ENCODE data around the gene CORO2B. TPM values are rescaled to one million over a fixed set of nuclear protein-coding genes. Genes with fewer than 3 reads are reported as not detected.

Gene CORO2B
- total RNA-seq, 4 donors from 2014 or later = 3.1 to 9.6 (median 8.6) TPM

DNA sequence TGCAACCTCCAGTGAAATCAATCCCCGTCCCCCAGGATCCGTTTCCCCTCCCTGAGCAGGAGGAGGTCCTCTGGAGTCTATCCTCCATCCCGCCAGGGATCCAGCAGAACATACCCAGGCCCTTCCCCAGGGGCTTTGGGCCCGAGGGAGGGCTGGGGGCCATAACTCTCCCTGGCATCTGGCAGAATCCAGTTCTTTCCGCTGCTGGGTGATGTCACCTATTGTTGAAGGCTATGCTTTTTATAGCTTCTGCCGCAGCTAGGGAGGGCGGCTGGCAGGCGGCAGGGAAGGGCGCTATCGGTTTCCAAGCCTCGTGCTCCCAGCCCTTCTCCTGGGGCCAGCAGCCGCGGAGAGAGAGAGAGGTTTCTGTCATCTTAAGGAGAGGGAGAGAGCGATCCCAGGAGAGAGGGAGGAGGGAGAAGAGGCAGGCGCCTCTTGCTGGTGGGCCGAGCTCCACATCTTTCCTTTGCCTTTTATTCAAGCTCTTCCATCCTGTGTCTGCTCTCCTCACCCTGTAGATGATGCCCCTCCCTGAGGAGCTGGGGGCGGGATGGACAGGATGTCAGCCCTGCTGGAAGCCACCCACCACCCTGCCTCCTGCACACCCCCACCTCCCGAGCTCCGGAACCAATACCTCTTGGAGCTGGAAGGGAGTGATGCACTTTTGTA lies 121.8 kb downstream of the CORO2B start:
- Histone ChIP-seq H3K36me3 (no peaks in the 10 kb centered on the region), H3K27me3 (no peaks in the 10 kb centered on the region), H3K4me3 (replicated peaks in 1 of 3) (no peak overlapping the region), H3K4me1 (peaks cover 0 to 28% of the 10 kb centered on the region in 2 donors), H3K9me3 (no peaks in the 10 kb centered on the region), H3K27ac (peak overlapping the region in 1 of 3 donors; percentile 36)
- TF ChIP-seq, protein P1, sequence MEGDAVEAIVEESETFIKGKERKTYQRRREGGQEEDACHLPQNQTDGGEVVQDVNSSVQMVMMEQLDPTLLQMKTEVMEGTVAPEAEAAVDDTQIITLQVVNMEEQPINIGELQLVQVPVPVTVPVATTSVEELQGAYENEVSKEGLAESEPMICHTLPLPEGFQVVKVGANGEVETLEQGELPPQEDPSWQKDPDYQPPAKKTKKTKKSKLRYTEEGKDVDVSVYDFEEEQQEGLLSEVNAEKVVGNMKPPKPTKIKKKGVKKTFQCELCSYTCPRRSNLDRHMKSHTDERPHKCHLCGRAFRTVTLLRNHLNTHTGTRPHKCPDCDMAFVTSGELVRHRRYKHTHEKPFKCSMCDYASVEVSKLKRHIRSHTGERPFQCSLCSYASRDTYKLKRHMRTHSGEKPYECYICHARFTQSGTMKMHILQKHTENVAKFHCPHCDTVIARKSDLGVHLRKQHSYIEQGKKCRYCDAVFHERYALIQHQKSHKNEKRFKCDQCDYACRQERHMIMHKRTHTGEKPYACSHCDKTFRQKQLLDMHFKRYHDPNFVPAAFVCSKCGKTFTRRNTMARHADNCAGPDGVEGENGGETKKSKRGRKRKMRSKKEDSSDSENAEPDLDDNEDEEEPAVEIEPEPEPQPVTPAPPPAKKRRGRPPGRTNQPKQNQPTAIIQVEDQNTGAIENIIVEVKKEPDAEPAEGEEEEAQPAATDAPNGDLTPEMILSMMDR (IDR thresholded peaks at IDR 0.05) = no peak
- no peak for TF ChIP-seq POLR2A (IDR thresholded peaks at IDR 0.05)
- WGBS, 2 donors = 29 to 36% methylated on average over 12 to 19 of the region's 19 CpGs
- DNase-seq = peak; percentile 63 to 73
- intact Hi-C loops (cut with DNase I) = no loop called here

DNA sequence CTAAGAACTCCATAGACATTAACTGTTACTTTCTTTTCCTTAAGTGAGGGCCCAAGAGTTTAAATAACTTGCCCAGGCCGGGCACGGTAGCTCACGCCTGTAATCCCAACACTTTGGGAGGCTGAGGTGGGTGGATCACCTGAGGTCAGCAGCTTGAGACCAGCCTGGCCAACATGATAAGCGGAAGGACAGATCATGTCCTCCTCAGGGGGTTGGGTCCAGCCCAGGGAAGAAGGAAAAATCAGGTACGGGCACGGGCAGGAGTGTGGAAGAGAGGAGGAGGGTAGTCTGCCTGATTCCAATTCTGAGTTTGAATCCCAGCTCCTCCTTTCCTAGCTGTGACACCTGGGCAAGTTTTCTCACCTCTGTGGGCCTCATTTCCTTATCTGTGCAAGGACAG lies 123.1 kb downstream of the CORO2B start:
- WGBS, 2 donors = 96 to 99% methylated on average over 6 of the region's 6 CpGs
- Histone ChIP-seq H3K4me1 (peaks cover 0 to 28% of the 10 kb centered on the region in 2 donors), H3K27ac (no peak overlapping the region), H3K27me3 (no peaks in the 10 kb centered on the region), H3K4me3 (replicated peaks in 1 of 3) (no peak overlapping the region), H3K9me3 (no peaks in the 10 kb centered on the region), H3K36me3 (no peaks in the 10 kb centered on the region)
- no peak for DNase-seq
- no peak for TF ChIP-seq POLR2A (IDR thresholded peaks at IDR 0.05)
- TF ChIP-seq, protein P1 (IDR thresholded peaks at IDR 0.05) = no peak
- intact Hi-C loops (cut with DNase I) = no loop called here

DNA sequence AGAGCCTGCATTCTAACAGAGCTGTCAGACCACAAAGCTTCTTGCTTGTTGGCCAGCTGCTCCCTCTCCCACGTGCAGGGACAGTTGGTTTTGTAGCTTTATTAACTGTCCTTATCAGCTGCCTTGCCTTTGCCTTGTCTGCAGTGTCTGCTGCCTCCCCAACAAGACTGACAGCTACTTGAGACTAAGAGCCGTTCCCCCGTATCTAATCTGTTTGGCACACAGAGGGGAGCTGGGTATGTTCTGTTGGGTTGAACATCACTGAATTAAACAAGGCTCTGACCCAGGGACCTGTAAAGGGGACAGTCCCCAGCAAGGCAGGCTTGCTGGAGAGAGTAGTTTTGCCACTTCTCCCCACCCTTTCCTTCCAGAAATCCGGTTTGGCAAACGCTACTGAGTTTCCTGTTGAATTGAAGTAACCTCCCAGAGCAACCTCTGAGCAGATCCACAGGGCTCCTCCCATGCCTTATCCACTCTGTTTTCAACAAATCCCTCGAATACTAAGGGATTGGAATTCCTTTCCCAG lies 125.8 kb downstream of the CORO2B start:
- Histone ChIP-seq H3K4me3 (replicated peaks in 1 of 3) (no peak overlapping the region), H3K27ac (no peak overlapping the region), H3K9me3 (no peaks in the 10 kb centered on the region), H3K4me1 (peaks cover 0 to 28% of the 10 kb centered on the region in 2 donors), H3K27me3 (no peaks in the 10 kb centered on the region), H3K36me3 (no peaks in the 10 kb centered on the region)
- TF ChIP-seq, protein P1 (IDR thresholded peaks at IDR 0.05) = no peak
- no peak for TF ChIP-seq POLR2A (IDR thresholded peaks at IDR 0.05)
- peak; percentile 36 to 41 for DNase-seq
- intact Hi-C loops (cut with DNase I) = no loop called here
- WGBS, 2 donors = 14 to 19% methylated on average over 5 to 6 of the region's 6 CpGs

DNA sequence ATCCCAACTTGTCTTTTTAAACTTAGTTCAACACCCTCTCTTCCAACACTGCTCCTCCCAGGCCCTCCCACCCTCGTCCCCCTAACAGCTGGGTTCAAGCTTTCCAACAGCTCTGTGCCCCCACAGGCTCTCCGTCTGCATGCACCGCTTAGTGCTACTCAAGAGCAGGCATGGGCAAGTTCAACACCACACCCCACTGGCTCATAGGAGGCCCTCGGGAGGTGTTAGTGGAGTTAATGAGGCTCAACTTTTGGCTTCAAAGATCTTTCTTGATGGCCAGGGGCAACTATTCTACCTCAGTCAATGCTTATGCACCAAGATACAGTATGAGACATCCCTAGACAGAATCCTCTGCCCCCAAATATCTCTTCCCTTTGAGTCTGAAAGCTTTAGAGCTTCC lies 127.5 kb downstream of the CORO2B start:
- H3K4me1 ChIP-seq = peaks cover 0 to 12% of the 10 kb centered on the region in 2 donors
- no peak for TF ChIP-seq POLR2A (IDR thresholded peaks at IDR 0.05)
- TF ChIP-seq, protein P1 (IDR thresholded peaks at IDR 0.05) = no peak
- 87 to 89% methylated on average over 4 of the region's 4 CpGs for WGBS, 2 donors
- no peak overlapping the region for H3K27ac ChIP-seq
- H3K36me3 ChIP-seq = no peaks in the 10 kb centered on the region
- intact Hi-C loops (cut with DNase I) = no loop called here
- DNase-seq = no peak
- H3K27me3 ChIP-seq = no peaks in the 10 kb centered on the region
- H3K4me3 ChIP-seq (replicated peaks in 1 of 3) = no peak overlapping the region
- no peaks in the 10 kb centered on the region for H3K9me3 ChIP-seq

DNA sequence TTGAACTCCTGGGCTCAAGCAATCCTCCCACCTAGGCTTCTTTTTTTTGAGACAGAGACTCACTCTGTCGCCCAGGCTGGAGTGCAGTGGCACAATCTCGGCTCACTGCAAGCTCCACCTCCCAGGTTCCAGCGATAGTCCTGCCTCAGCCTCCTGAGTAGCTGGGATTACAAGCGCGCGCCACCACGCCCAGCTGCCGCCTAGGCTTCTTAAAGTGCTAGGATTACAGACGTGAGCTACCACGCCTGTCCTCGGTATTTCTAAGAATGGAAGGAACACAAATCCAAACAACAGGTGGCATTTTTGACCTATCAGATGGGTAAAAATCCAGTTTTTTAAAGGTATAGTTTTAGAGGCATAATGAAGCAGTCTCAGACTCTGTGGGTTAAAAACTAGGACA lies 128.1 kb downstream of the CORO2B start:
- Histone ChIP-seq H3K27ac (no peak overlapping the region), H3K4me1 (peaks cover 0 to 12% of the 10 kb centered on the region in 2 donors), H3K27me3 (no peaks in the 10 kb centered on the region), H3K36me3 (no peaks in the 10 kb centered on the region), H3K4me3 (replicated peaks in 1 of 3) (no peak overlapping the region), H3K9me3 (no peaks in the 10 kb centered on the region)
- TF ChIP-seq POLR2A (IDR thresholded peaks at IDR 0.05) = no peak
- TF ChIP-seq, protein P1 (IDR thresholded peaks at IDR 0.05) = no peak
- intact Hi-C loops (cut with DNase I) = no loop called here
- no peak for DNase-seq
- 93 to 94% methylated on average over 11 of the region's 11 CpGs for WGBS, 2 donors

Data from thyroid gland (tissue), 4 donors.